Activated T-helper 2 cell treated with anti-CD3 and anti-CD28 coated beads, Interferon-gamma antibody, Interleukin-2, Interleukin-4, amounts not matched to agents 10 μg/mL and 5 μg/mL and 100 μg/mL, durations not matched to agents 14 hours and 24 hours and 36 hours (primary cell): ENCODE data around the gene BBS12. TPM values are rescaled to one million over a fixed set of nuclear protein-coding genes. Genes with fewer than 3 reads are reported as not detected.
"Not testable (repeated sequence)": the region's sequence is repeated elsewhere in the genome, so short reads cannot be mapped to it uniquely, and the experiment has no call there.

Experiments used
- DNase-seq: peaks from one replicate; pipeline ENCODE4 v3.0.0; 2021; ENCODE audit warnings: low spot score
- H3K27ac Mint-ChIP-seq: one replicate; pipeline ENCODE4 v1.8.0; 2021; ENCODE audit warnings: mixed read lengths
- H3K27me3 Mint-ChIP-seq: one replicate; pipeline ENCODE4 v1.8.0; 2021; ENCODE audit warnings: low read depth, mixed read lengths
- H3K36me3 Mint-ChIP-seq: one replicate; pipeline ENCODE4 v1.8.0; 2021; ENCODE audit warnings: low read depth, mixed read lengths
- H3K4me1 Mint-ChIP-seq: one replicate; pipeline ENCODE4 v1.8.0; 2021; ENCODE audit warnings: low read depth, mixed read lengths
- H3K4me3 Mint-ChIP-seq: one replicate; pipeline ENCODE4 v1.8.0; 2021; ENCODE audit warnings: low read depth, mild to moderate bottlenecking, moderate library complexity, mixed read lengths
- H3K9me3 Mint-ChIP-seq: one replicate; pipeline ENCODE4 v1.8.0; 2021; ENCODE audit warnings: mixed read lengths
- intact Hi-C: fragments of 100-400 bp; cut with micrococcal nuclease; formaldehyde crosslinking; loops from one replicate; pipeline ENCODE4 v1.15.1; 2023
- total RNA-seq: library from RNA; stranded (reverse); gene quantifications from 2 replicates; pipeline ENCODE4 v1.2.3, GENCODE V29; 2022

The BBS12 gene
- total RNA-seq, 1 donor from 2014 or later = 3.7 TPM

- Mint-ChIP-seq H3K4me1 (no peaks in the 10 kb centered on the region), H3K4me3 (no peak overlapping the region), H3K27me3 (no peaks in the 10 kb centered on the region), H3K27ac (no peak overlapping the region), H3K36me3 (no peaks in the 10 kb centered on the region), H3K9me3 (no peaks in the 10 kb centered on the region)
- DNase-seq = no peak
- intact Hi-C loops = no loop called here
Measured at GRCh38 chr4:122775039-122775438, 42.5 kb downstream of the BBS12 start.

GRCh38 chr4:122775987-122776836, 43.7 kb downstream of the BBS12 start:
- Mint-ChIP-seq H3K27ac (no peak overlapping the region), H3K27me3 (no peaks in the 10 kb centered on the region), H3K9me3 (no peaks in the 10 kb centered on the region)

GRCh38 chr4:122776916-122777315, 44.4 kb downstream of the BBS12 start:
- no peak for DNase-seq
- Mint-ChIP-seq H3K4me3 (no peak overlapping the region), H3K9me3 (no peaks in the 10 kb centered on the region), H3K27me3 (no peaks in the 10 kb centered on the region), H3K27ac (no peak overlapping the region), H3K4me1 (no peaks in the 10 kb centered on the region), H3K36me3 (no peaks in the 10 kb centered on the region)
- intact Hi-C loops = no loop called here

More at GRCh38 chr4:122775987-122776836, 43.7 kb downstream of the BBS12 start:
- Mint-ChIP-seq H3K4me3 (no peak overlapping the region), H3K36me3 (no peaks in the 10 kb centered on the region), H3K4me1 (no peaks in the 10 kb centered on the region)
- intact Hi-C loops = no loop called here
- DNase-seq = no peak

- no peak overlapping the region for H3K4me3 Mint-ChIP-seq
- H3K4me1 Mint-ChIP-seq = no peaks in the 10 kb centered on the region
- DNase-seq = no peak
- H3K36me3 Mint-ChIP-seq = no peaks in the 10 kb centered on the region
- no peaks in the 10 kb centered on the region for H3K9me3 Mint-ChIP-seq
- no peaks in the 10 kb centered on the region for H3K27me3 Mint-ChIP-seq
- no peak overlapping the region for H3K27ac Mint-ChIP-seq
- intact Hi-C loops = no loop called here
Measured at GRCh38 chr4:122777846-122778673, 45.6 kb downstream of the BBS12 start.

- Mint-ChIP-seq H3K27ac (no peak overlapping the region), H3K4me3 (no peak overlapping the region), H3K27me3 (peaks cover 1% of the 10 kb centered on the region), H3K9me3 (no peaks in the 10 kb centered on the region), H3K36me3 (no peaks in the 10 kb centered on the region), H3K4me1 (peaks cover 20% of the 10 kb centered on the region)
- intact Hi-C loops = no loop called here
- DNase-seq = no peak
Measured at GRCh38 chr4:122781486-122781885, 49.0 kb downstream of the BBS12 start.

GRCh38 chr4:122783301-122784215, 51.1 kb downstream of the BBS12 start:
- Mint-ChIP-seq H3K36me3 (no peaks in the 10 kb centered on the region), H3K4me1 (peaks cover 20% of the 10 kb centered on the region), H3K9me3 (no peaks in the 10 kb centered on the region), H3K27ac (no peak overlapping the region), H3K27me3 (peaks cover 1% of the 10 kb centered on the region), H3K4me3 (no peak overlapping the region)
- no peak for DNase-seq
- intact Hi-C loops = no loop called here

GRCh38 chr4:122784261-122784660, 51.8 kb downstream of the BBS12 start:
- no peaks in the 10 kb centered on the region for H3K36me3 Mint-ChIP-seq
- intact Hi-C loops = no loop called here
- H3K27me3 Mint-ChIP-seq = peaks cover 1% of the 10 kb centered on the region
- no peak overlapping the region for H3K27ac Mint-ChIP-seq
- DNase-seq = no peak
- H3K4me1 Mint-ChIP-seq = peaks cover 20% of the 10 kb centered on the region
- no peaks in the 10 kb centered on the region for H3K9me3 Mint-ChIP-seq
- no peak overlapping the region for H3K4me3 Mint-ChIP-seq

GRCh38 chr4:122785099-122785498, 52.6 kb downstream of the BBS12 start:
- Mint-ChIP-seq H3K4me3 (no peak overlapping the region), H3K27ac (no peak overlapping the region), H3K36me3 (no peaks in the 10 kb centered on the region), H3K4me1 (peaks cover 24% of the 10 kb centered on the region), H3K27me3 (peaks cover 1% of the 10 kb centered on the region), H3K9me3 (no peaks in the 10 kb centered on the region)
- DNase-seq = no peak
- intact Hi-C loops = loop anchor here (5.0 kb wide), 1 partner anchor 42 kb away; the partner anchor contains the start of gene FGF2

GRCh38 chr4:122786296-122786695, 53.8 kb downstream of the BBS12 start:
- not testable (repeated sequence) for DNase-seq, H3K4me3 Mint-ChIP-seq, H3K36me3 Mint-ChIP-seq, H3K27me3 Mint-ChIP-seq, H3K27ac Mint-ChIP-seq, H3K9me3 Mint-ChIP-seq
- intact Hi-C loops = loop anchor here (2.0 to 5.0 kb wide), 2 partner anchors 21 to 41 kb away; partner anchors contain the start of gene FGF2
- peaks cover 26% of the 10 kb centered on the region for H3K4me1 Mint-ChIP-seq

- intact Hi-C loops = loop anchor here (2.0 to 5.0 kb wide), 2 partner anchors 22 to 40 kb away; partner anchors contain the start of gene FGF2
- H3K27me3 Mint-ChIP-seq, DNase-seq, H3K36me3 Mint-ChIP-seq, H3K27ac Mint-ChIP-seq, H3K4me3 Mint-ChIP-seq, H3K9me3 Mint-ChIP-seq: not testable (repeated sequence)
- peaks cover 26% of the 10 kb centered on the region for H3K4me1 Mint-ChIP-seq
Measured at GRCh38 chr4:122786920-122787319, 54.4 kb downstream of the BBS12 start.

GRCh38 chr4:122787940-122788339, 55.4 kb downstream of the BBS12 start:
- no peak overlapping the region for H3K27ac Mint-ChIP-seq
- H3K4me3 Mint-ChIP-seq = no peak overlapping the region
- no peaks in the 10 kb centered on the region for H3K9me3 Mint-ChIP-seq

GRCh38 chr4:122788935-122789334, 56.4 kb downstream of the BBS12 start:
- Mint-ChIP-seq H3K4me1 (peaks cover 24% of the 10 kb centered on the region), H3K27me3 (no peaks in the 10 kb centered on the region), H3K36me3 (no peaks in the 10 kb centered on the region), H3K4me3 (no peak overlapping the region), H3K9me3 (no peaks in the 10 kb centered on the region), H3K27ac (no peak overlapping the region)
- intact Hi-C loops = loop anchor here (2.0 to 5.0 kb wide), 2 partner anchors 26 to 38 kb away; partner anchors contain the start of gene FGF2
- DNase-seq = no peak

More at GRCh38 chr4:122787940-122788339, 55.4 kb downstream of the BBS12 start:
- Mint-ChIP-seq H3K27me3 (peaks cover 1% of the 10 kb centered on the region), H3K4me1 (peaks cover 26% of the 10 kb centered on the region), H3K36me3 (no peaks in the 10 kb centered on the region)
- intact Hi-C loops = loop anchor here (2.0 to 5.0 kb wide), 3 partner anchors 23 to 39 kb away; partner anchors contain the start of gene FGF2
- DNase-seq = no peak
